ENCODE data around the gene ZSCAN25. TPM values are rescaled to one million over a fixed set of nuclear protein-coding genes. Genes with fewer than 3 reads are reported as not detected.
A peak's percentile ranks its signal among the peaks of the same experiment; 100 is the strongest.
"Not testable (repeated sequence)": the region's sequence is repeated elsewhere in the genome, so short reads cannot be mapped to it uniquely, and the experiment has no call there.

ZSCAN25 gene
- 10 to 100 TPM; 12.7 to 25.7 TPM for total RNA-seq

- 0% methylated on average over 13 to 59 of the region's 60 CpGs for WGBS, 2 donors
- H3K36me3 ChIP-seq (replicated peaks in 1 of 2; ENCODE audit: insufficient read depth in 1 of 2, low read depth in 2 of 2): peaks cover 9 to 20% of the 10 kb centered on the region in 2 donors
- peak; percentile 87 to 92 (median 90) for DNase-seq
- intact Hi-C loops (cut with DNase I): no loop called here
- TF ChIP-seq POLR2A (IDR thresholded peaks at IDR 0.05) (peak; percentile 34 to 80 (median 80)), CTCF (IDR thresholded peaks at IDR 0.05) (peak in 5 of 7 experiments; percentile 5 to 51 (median 32))
- H3K27ac ChIP-seq: peak within 1 kb of the TSS; percentile 70 to 92 (median 85)
- no peaks in the 10 kb centered on the region for H3K27me3 ChIP-seq
- peak; percentile 97 for ATAC-seq
- no peaks in the 10 kb centered on the region for H3K9me3 ChIP-seq
- peaks cover 16% of the 10 kb centered on the region for H3K4me1 ChIP-seq
- peak within 1 kb of the TSS; percentile 93 to 99 for H3K4me3 ChIP-seq
Measured at GRCh38 chr7:99616359-99617191, at the start of gene ZSCAN25. TSS of gene ZSCAN25 (plus strand) at chr7:99616946. CDS start at chr7:99619607, 2,661 bp downstream.

- intact Hi-C loops (cut with DNase I); DNase-seq; H3K27ac ChIP-seq; H3K4me1 ChIP-seq; H3K9me3 ChIP-seq; ATAC-seq; H3K4me3 ChIP-seq; H3K27me3 ChIP-seq: not testable (repeated sequence)
- peaks cover 0 to 32% of the 10 kb centered on the region in 2 donors for H3K36me3 ChIP-seq (replicated peaks in 1 of 2; ENCODE audit: insufficient read depth in 1 of 2, low read depth in 2 of 2)
- 91 to 96% methylated on average over 4 to 7 of the region's 7 CpGs for WGBS, 2 donors
Measured at GRCh38 chr7:99568770-99569169, 48.0 kb upstream of the ZSCAN25 start.

- intact Hi-C loops (cut with DNase I): no loop called here
- DNase-seq (no peak), ATAC-seq (no peak)
- TF ChIP-seq POLR2A (IDR thresholded peaks at IDR 0.05) (no peak), CTCF (IDR thresholded peaks at IDR 0.05) (no peak)
- H3K36me3 ChIP-seq (replicated peaks in 1 of 2; ENCODE audit: insufficient read depth in 1 of 2, low read depth in 2 of 2): peaks cover 0 to 23% of the 10 kb centered on the region in 2 donors
- H3K27ac ChIP-seq: no peak overlapping the region
- no peaks in the 10 kb centered on the region for H3K4me1 ChIP-seq
- H3K4me3 ChIP-seq: no peak overlapping the region
- H3K27me3 ChIP-seq: no peaks in the 10 kb centered on the region
- no peaks in the 10 kb centered on the region for H3K9me3 ChIP-seq
- WGBS, 2 donors: 93 to 94% methylated on average over 3 of the region's 3 CpGs
Measured at GRCh38 chr7:99571768-99572167, 45.0 kb upstream of the ZSCAN25 start.

GRCh38 chr7:99573257-99573656, 43.5 kb upstream of the ZSCAN25 start:
- intact Hi-C loops (cut with DNase I): no loop called here
- 81 to 94% methylated on average over 1 of the region's 1 CpG for WGBS, 2 donors

More at GRCh38 chr7:99573257-99573656, 43.5 kb upstream of the ZSCAN25 start:
- Histone ChIP-seq H3K27ac (no peak overlapping the region), H3K27me3 (no peaks in the 10 kb centered on the region), H3K9me3 (no peaks in the 10 kb centered on the region), H3K4me1 (no peaks in the 10 kb centered on the region), H3K36me3 (replicated peaks in 1 of 2; ENCODE audit: insufficient read depth in 1 of 2, low read depth in 2 of 2) (peaks cover 0 to 23% of the 10 kb centered on the region in 2 donors), H3K4me3 (no peak overlapping the region)
- TF ChIP-seq CTCF (IDR thresholded peaks at IDR 0.05): no peak
- TF ChIP-seq POLR2A (IDR thresholded peaks at IDR 0.05): no peak
- DNase-seq (no peak), ATAC-seq (no peak)
